GM23248 (cell line): Measurements from ENCODE around the gene CORO2B. TPM values are rescaled to one million over a fixed set of nuclear protein-coding genes. Genes with fewer than 3 reads are reported as not detected.

ENCODE experiments used
- DNase-seq: peaks from one replicate; pipeline ENCODE4 v3.0.0-alpha.2; 2015
- H2AFZ ChIP-seq: fragments of 200-600 bp; sonication (generic); 2 replicates; pipeline ENCODE4 v1.6.1; 2016; ENCODE audit warnings: antibody characterized with exemption
- H3F3A ChIP-seq: fragments of 200-600 bp; sonication (generic); 2 replicates; pipeline ENCODE4 v1.6.1; 2016; ENCODE audit warnings: mild to moderate bottlenecking, antibody characterized with exemption, mixed run types; ENCODE audit not compliant: insufficient read depth
- H3K27ac ChIP-seq: fragments of 200-600 bp; sonication (generic); 2 replicates; pipeline ENCODE4 v1.5.1; 2016; ENCODE audit warnings: mild to moderate bottlenecking
- H3K27me3 ChIP-seq: fragments of 200-600 bp; sonication (generic); replicated peaks from 2 replicates; pipeline ENCODE4 v1.6.1; 2016; ENCODE audit warnings: mild to moderate bottlenecking; ENCODE audit not compliant: insufficient read depth
- H3K36me3 ChIP-seq: fragments of 200-600 bp; sonication (generic); 2 replicates; pipeline ENCODE4 v1.6.1; 2016; ENCODE audit warnings: low read depth, mild to moderate bottlenecking
- H3K4me1 ChIP-seq: fragments of 200-600 bp; sonication (generic); 2 replicates; pipeline ENCODE4 v1.6.1; 2016; ENCODE audit warnings: mild to moderate bottlenecking; ENCODE audit not compliant: insufficient read depth
- H3K4me2 ChIP-seq: fragments of 200-600 bp; sonication (generic); one replicate; pipeline ENCODE4 v1.6.1; 2016; ENCODE audit warnings: mild to moderate bottlenecking; ENCODE audit not compliant: unreplicated experiment
- H3K4me3 ChIP-seq: fragments of 200-600 bp; sonication (generic); 2 replicates; pipeline ENCODE4 v1.5.1; 2016; ENCODE audit warnings: mild to moderate bottlenecking
- H3K79me2 ChIP-seq: fragments of 200-600 bp; sonication (generic); 2 replicates; pipeline ENCODE4 v1.6.1; 2016; ENCODE audit warnings: mild to moderate bottlenecking; ENCODE audit not compliant: insufficient read depth
- H3K9ac ChIP-seq: fragments of 200-600 bp; sonication (generic); 2 replicates; pipeline ENCODE4 v1.6.1; 2016; ENCODE audit warnings: mild to moderate bottlenecking
- H3K9me2 ChIP-seq: fragments of 200-600 bp; sonication (generic); 2 replicates; pipeline ENCODE4 v1.6.1; 2016; ENCODE audit warnings: mixed run types, mild to moderate bottlenecking, moderate library complexity; ENCODE audit not compliant: insufficient read depth
- H3K9me3 ChIP-seq: fragments of 200-600 bp; sonication (generic); one replicate; pipeline ENCODE4 v1.6.1; 2017; ENCODE audit warnings: low read depth
- H4K20me1 ChIP-seq: fragments of 200-600 bp; sonication (generic); 2 replicates; pipeline ENCODE4 v1.6.0; 2016; ENCODE audit not compliant: insufficient read depth
- EZH2 ChIP-seq: fragments of 200-600 bp; sonication (generic); IDR thresholded peaks from 2 replicates; pipeline ENCODE4 v1.6.1; 2018; ENCODE audit warnings: antibody characterized with exemption, mild to moderate bottlenecking; ENCODE audit not compliant: insufficient read depth, poor library complexity, severe bottlenecking
- EZH2phosphoT487 ChIP-seq: fragments of 200-600 bp; sonication (generic); IDR thresholded peaks from 2 replicates; pipeline ENCODE4 v1.6.1; 2018; ENCODE audit warnings: antibody characterized with exemption, moderate library complexity, mild to moderate bottlenecking, low read depth; ENCODE audit not compliant: insufficient read depth
- WGBS, 2 experiments: methylation state at CpG; one replicate each; pipeline ENCODE4 v1.1.6; 2015 to 2017; ENCODE audit warnings: low lambda C conversion rate in 2 of 2, low coverage in 1 of 2; ENCODE audit errors: missing lambda C conversion rate in 2 of 2; 5-methylcytosine and 5-hydroxymethylcytosine counted together
- in situ Hi-C: fragments of 300-500 bp; cut with MboI; formaldehyde crosslinking; loops from 2 replicates; pipeline ENCODE4 v1.15.0; 2020
- polyA plus RNA-seq: library from polyadenylated mRNA; unstranded; fragments of >200 nt; fragmentation: Nextera tagmentation; extraction: Ambion mirVana; gene quantifications from 2 replicates; pipeline ENCODE4 v1.2.1, GENCODE V29; 2016
- total RNA-seq: library from RNA; depleted of rRNA; stranded (reverse); fragments of >200 nt; shearing (Covaris generic); gene quantifications from 2 replicates; pipeline ENCODE4 v1.2.3, GENCODE V29; 2014; rRNA removed

The CORO2B gene
- total RNA-seq (7.6 and 7.7 TPM in 2 replicates), polyA plus RNA-seq (2.7 and 3.7 TPM in 2 replicates)

GRCh38 chr15:68578980-68579935, at the start of gene CORO2B:
CORO2B (plus strand) TSS chr15:68578993; CDS start chr15:68579263, 270 bp downstream.
- Histone ChIP-seq H3F3A (peaks cover 7% of the 10 kb centered on the region; the same call in 1 of the 2 replicates), H3K27me3 (no peaks in the 10 kb centered on the region), H3K4me2 (peak within 1 kb of the TSS; percentile 92), H3K9ac (peak within 1 kb of the TSS; percentile 64), H3K4me3 (peak within 1 kb of the TSS; percentile 83), H3K79me2 (peaks cover 7% of the 10 kb centered on the region), H4K20me1 (no peaks in the 10 kb centered on the region), H2AFZ (peak within 1 kb of the TSS; percentile 90), H3K4me1 (peaks cover 8% of the 10 kb centered on the region; the same call in 1 of the 2 replicates), H3K36me3 (no peaks in the 10 kb centered on the region), H3K9me2 (no peaks in the 10 kb centered on the region), H3K9me3 (no peaks in the 10 kb centered on the region), H3K27ac (no peak within 1 kb of the TSS)
- 1 to 2% methylated on average over 49 to 56 of the region's 95 CpGs for WGBS, 2 experiments
- no peak for TF ChIP-seq EZH2phosphoT487
- TF ChIP-seq EZH2: no peak
- DNase-seq: peak; percentile 65
- in situ Hi-C loops: no loop called here

- no peaks in the 10 kb centered on the region for H3K36me3 ChIP-seq
- no peaks in the 10 kb centered on the region for H3K9me2 ChIP-seq
- in situ Hi-C loops: no loop called here
- H3K79me2 ChIP-seq: no peaks in the 10 kb centered on the region
- peaks cover 27% of the 10 kb centered on the region for H3K4me1 ChIP-seq
- TF ChIP-seq EZH2phosphoT487 (no peak), EZH2 (no peak)
- peaks cover 27% of the 10 kb centered on the region for H3F3A ChIP-seq
- H3K4me2 ChIP-seq: no peak overlapping the region
- H4K20me1 ChIP-seq: no peaks in the 10 kb centered on the region
- no peak for DNase-seq
- H2AFZ ChIP-seq: no peak overlapping the region
- no peaks in the 10 kb centered on the region for H3K9me3 ChIP-seq
- WGBS, 2 experiments: 87 to 91% methylated on average over 2 of the region's 2 CpGs
- no peak overlapping the region for H3K9ac ChIP-seq
- no peak overlapping the region for H3K4me3 ChIP-seq
- H3K27ac ChIP-seq: no peak overlapping the region
- no peaks in the 10 kb centered on the region for H3K27me3 ChIP-seq
Observed at GRCh38 chr15:68531387-68532179, 47.2 kb upstream of the CORO2B start.

- peaks cover 27% of the 10 kb centered on the region for H3K4me1 ChIP-seq
- peak; percentile 96 for DNase-seq
- no peaks in the 10 kb centered on the region for H3K36me3 ChIP-seq
- TF ChIP-seq EZH2phosphoT487 (no peak), EZH2 (no peak)
- peak overlapping the region; percentile 70 for H3K9ac ChIP-seq
- peak overlapping the region; percentile 97 for H3K27ac ChIP-seq
- H3F3A ChIP-seq: peaks cover 35% of the 10 kb centered on the region
- no peaks in the 10 kb centered on the region for H4K20me1 ChIP-seq
- H3K4me3 ChIP-seq: 0 out of 2 replicates have a peak overlapping the region, but pooled peaks have one; percentile 7
- H3K9me3 ChIP-seq: no peaks in the 10 kb centered on the region
- 1 to 4% methylated on average over 4 of the region's 4 CpGs for WGBS, 2 experiments
- H3K79me2 ChIP-seq: no peaks in the 10 kb centered on the region
- no peaks in the 10 kb centered on the region for H3K9me2 ChIP-seq
- peak overlapping the region; percentile 59 for H2AFZ ChIP-seq
- in situ Hi-C loops: no loop called here
- H3K27me3 ChIP-seq: no peaks in the 10 kb centered on the region
- H3K4me2 ChIP-seq: peak overlapping the region; percentile 64
Observed at GRCh38 chr15:68536331-68537095, 42.3 kb upstream of the CORO2B start.

- Histone ChIP-seq H4K20me1 (no peaks in the 10 kb centered on the region), H3K27me3 (no peaks in the 10 kb centered on the region), H3K9ac (peak overlapping the region; percentile 70), H2AFZ (peak overlapping the region; percentile 39), H3K4me3 (no peak overlapping the region), H3F3A (peaks cover 35% of the 10 kb centered on the region), H3K79me2 (no peaks in the 10 kb centered on the region), H3K4me1 (peaks cover 27% of the 10 kb centered on the region), H3K9me3 (no peaks in the 10 kb centered on the region), H3K27ac (peak overlapping the region; percentile 97), H3K9me2 (no peaks in the 10 kb centered on the region), H3K4me2 (peak overlapping the region; percentile 59), H3K36me3 (no peaks in the 10 kb centered on the region)
- peak; percentile 33 for DNase-seq
- no peak for TF ChIP-seq EZH2
- in situ Hi-C loops: no loop called here
Observed at GRCh38 chr15:68537097-68537496, 41.7 kb upstream of the CORO2B start.
